NCI-H2227 (cell line): ENCODE data around the gene WSCD1.

ENCODE experiments used
- DNase-seq: peaks from one replicate; lab custom pipeline; 2025; ENCODE audit not compliant: unreplicated experiment; lab: John Stamatoyannopoulos, UW

Gene WSCD1

GRCh38 chr17:6104956-6105648 is 34.9 kb downstream of the WSCD1 start:
- DNase-seq = no peak

GRCh38 chr17:6105649-6106007 is 35.4 kb downstream of the WSCD1 start:
- DNase-seq = no peak

- no peak for DNase-seq
Measured at GRCh38 chr17:6106212-6106611, 36.0 kb downstream of the WSCD1 start.

GRCh38 chr17:6107791-6108190 is 37.6 kb downstream of the WSCD1 start:
- no peak for DNase-seq

- no peak for DNase-seq
Measured at GRCh38 chr17:6108382-6108781, 38.2 kb downstream of the WSCD1 start.

GRCh38 chr17:6108987-6109386 is 38.8 kb downstream of the WSCD1 start:
- no peak for DNase-seq

GRCh38 chr17:6109536-6109935 is 39.4 kb downstream of the WSCD1 start:
- DNase-seq = no peak

GRCh38 chr17:6110088-6110487 is 39.9 kb downstream of the WSCD1 start:
- DNase-seq = no peak

- DNase-seq = no peak
Measured at GRCh38 chr17:6110592-6110991, 40.4 kb downstream of the WSCD1 start.

GRCh38 chr17:6120351-6120750 is 50.2 kb downstream of the WSCD1 start:
- no peak for DNase-seq

GRCh38 chr17:6124856-6125255 is 54.7 kb downstream of the WSCD1 start:
- no peak for DNase-seq

- no peak for DNase-seq
Measured at GRCh38 chr17:6126768-6127167, 56.6 kb downstream of the WSCD1 start.

- DNase-seq = no peak
Measured at GRCh38 chr17:6134721-6135120, 64.5 kb downstream of the WSCD1 start.

- DNase-seq = no peak
Measured at GRCh38 chr17:6135236-6135635, 65.1 kb downstream of the WSCD1 start.

- DNase-seq = no peak
Measured at GRCh38 chr17:6135996-6136395, 65.8 kb downstream of the WSCD1 start.

GRCh38 chr17:6137716-6138502 is 67.7 kb downstream of the WSCD1 start:
- no peak for DNase-seq

GRCh38 chr17:6138761-6139446 is 68.7 kb downstream of the WSCD1 start:
- no peak for DNase-seq

GRCh38 chr17:6139447-6139832 is 69.3 kb downstream of the WSCD1 start:
- DNase-seq = no peak

GRCh38 chr17:6140188-6140587 is 70.0 kb downstream of the WSCD1 start:
- DNase-seq = no peak

GRCh38 chr17:6140728-6141330 is 70.7 kb downstream of the WSCD1 start:
- no peak for DNase-seq

GRCh38 chr17:6142701-6143100 is 72.5 kb downstream of the WSCD1 start:
- DNase-seq = no peak

GRCh38 chr17:6145946-6146345 is 75.8 kb downstream of the WSCD1 start:
- DNase-seq = no peak
